GM18517 (cell line): ENCODE data around the gene ITPKB.

Source experiments
- ATAC-seq: cut with Tn5 transposase; IDR thresholded peaks from one replicate; pipeline ENCODE4 v1.9.1; 2021; ENCODE audit warnings: mild to moderate bottlenecking, moderate library complexity; ENCODE audit not compliant: unreplicated experiment

Gene ITPKB

DNA sequence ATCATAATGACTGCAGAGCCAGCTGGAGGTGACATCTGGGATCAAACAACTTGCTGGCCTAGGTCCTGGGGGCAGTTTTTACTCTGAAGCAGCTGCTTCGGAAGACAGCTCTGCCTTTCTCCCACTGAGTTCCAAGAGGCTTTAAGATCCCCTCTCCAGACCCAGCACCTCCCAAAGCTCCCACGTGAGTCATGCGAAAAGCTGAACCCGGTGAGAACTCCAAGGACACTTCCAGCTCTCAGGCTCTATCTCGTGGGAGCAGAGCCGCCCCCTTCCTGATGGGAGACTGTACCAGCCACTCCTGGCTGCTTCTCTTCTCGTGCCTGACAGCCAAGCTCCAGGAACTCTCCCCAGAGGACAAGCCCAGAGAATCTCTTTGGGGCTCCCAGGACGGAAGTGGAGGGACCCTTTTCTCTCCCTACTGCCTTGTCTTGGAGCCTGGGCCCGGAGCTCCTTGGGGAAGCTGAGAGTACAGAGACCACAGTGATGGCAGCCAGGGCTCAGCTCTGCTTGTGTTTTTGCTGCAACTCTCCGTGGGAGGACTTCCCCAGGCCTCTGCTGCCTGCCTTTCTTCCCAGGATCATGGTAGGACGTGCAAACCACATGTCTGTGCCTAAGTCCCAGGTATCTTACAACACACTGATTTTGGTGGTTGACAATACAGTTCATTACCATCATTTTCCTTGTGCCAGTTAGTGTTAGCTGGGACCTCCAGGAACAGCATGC lies 149.9 kb downstream of the ITPKB start:
- no peak for ATAC-seq

DNA sequence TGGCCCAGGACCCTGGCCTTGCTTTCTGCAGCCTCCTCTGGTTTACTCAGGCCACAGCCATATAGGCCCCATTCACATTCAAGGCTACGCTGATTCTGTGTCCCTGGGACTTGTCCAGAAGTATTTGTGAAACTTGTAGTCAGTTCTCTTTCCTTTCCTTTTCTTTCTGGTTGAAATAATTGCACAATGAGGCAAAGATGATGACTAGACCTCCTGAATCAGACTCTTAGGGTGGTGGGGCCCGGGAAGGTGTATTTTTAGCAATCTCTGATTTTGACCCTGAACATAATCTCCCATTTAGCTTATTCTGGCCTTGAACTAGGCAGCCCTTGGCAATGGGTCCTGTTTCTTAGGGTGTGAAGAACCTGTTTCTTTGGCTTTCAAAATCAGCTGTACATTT lies 150.6 kb downstream of the ITPKB start:
- no peak for ATAC-seq

DNA sequence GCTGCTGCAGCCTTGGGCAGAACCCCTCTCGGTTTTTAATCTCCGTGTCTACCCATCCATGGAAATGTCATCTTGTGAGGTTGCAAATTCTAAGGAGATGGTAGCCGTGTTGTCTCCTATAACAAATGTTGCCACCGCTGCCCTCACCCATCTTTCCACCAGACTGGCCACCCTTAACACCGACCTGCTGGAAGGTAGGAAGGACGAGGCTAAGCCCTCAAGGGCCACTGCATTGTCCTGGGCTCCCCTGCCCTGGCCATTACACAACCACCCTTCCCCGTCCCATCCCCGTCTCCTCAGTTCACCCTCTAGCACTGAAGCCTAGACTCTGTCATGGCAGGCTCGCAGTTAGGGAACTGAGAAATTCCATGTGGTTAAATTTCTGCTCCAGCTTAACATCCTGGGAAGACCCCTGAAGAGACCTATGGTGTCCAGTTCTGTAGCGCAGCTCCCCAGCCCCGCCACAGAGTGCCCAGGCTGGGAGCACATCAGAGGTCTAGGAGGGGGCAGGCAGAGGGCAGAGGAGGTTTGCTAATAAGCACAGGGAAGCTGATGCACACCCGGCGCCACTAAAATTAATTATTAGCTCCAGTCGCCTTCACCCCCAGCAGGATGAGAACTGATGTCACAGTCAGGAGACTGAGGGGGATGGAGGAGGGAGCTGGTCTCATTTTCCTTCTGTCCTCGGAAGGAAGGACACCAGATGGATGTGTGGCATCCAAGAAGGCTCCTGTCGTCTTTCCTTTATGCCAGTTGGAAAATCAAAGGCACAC lies 152.2 kb downstream of the ITPKB start:
- ATAC-seq = no peak

DNA sequence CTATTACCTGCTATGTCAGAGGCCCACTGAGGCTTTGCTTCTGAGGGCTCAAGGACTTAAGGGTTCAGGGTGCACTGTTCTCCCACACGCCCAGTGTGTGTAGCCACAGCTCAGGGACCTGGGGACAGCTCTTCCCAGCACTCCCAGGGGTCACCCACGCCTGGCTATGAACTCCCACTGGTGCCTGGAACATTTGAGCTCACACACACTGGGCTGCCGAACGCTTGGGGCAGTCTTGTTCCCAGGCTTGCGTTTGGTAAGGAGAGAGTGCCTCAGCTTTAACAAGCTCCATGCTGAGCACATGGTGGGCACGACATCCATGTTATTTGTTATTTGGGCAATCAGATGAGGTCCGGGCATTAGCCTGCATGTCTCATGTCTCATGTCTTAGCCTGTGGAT lies 153.0 kb downstream of the ITPKB start:
- no peak for ATAC-seq

DNA sequence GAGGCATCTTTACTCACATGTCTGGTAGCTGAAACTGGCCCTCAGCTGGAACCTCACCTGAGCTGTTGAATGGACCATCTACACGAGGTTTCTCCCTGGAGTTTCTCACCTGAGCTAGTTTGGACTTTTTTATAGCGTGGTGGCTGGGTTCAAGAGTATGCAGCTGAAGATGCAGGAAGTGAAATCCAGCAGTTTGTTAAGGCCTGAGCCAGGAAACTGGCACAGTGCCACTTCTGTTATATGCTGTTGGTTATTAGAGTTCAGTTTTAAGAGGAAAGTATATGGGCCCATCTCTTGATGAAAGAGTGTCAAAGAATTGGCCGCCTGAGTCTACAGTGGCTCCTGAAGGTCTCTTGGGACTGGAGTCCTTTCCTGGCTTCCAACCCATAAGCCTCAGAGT lies 154.9 kb downstream of the ITPKB start:
- ATAC-seq = no peak

DNA sequence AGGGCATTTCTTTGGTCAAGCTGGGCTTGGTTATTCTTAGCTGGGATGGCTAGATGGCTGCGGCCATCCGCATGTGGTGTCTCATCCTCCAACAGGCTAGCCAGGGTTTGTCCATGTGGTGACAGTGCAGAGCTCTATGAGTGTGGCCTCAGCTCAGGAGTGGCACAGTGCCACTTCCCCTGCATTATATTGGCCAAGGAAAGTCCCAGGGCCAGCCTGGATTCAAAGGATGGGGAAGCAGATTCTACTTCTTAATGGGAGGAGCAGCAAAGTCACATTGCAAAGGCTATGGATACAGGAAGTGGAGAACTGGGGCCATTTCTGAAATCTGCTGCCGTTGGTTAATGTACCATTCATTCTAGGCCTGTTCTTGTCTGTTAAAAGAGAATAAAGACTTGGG lies 156.1 kb downstream of the ITPKB start:
- no peak for ATAC-seq
